ENCODE results near the gene RBM8A.

RBM8A gene

GRCh38 chr1:145961109-145961424 lies 33.8 kb upstream of the RBM8A start:
- no peak for TF ChIP-seq CTCF (conservative IDR thresholded peaks at IDR 0.05; ENCODE audit: low read depth, low read length)
- peak overlapping the region; percentile 74 for H3K4me3 ChIP-seq (ENCODE audit: low read depth, low read length)
- no peak for DNase-seq (ENCODE audit: low read depth)

- TF ChIP-seq CTCF (conservative IDR thresholded peaks at IDR 0.05; ENCODE audit: low read depth, low read length), result peak; percentile 23
Measured at GRCh38 chr1:145960468-145961108, 33.3 kb upstream of the RBM8A start.

DNA sequence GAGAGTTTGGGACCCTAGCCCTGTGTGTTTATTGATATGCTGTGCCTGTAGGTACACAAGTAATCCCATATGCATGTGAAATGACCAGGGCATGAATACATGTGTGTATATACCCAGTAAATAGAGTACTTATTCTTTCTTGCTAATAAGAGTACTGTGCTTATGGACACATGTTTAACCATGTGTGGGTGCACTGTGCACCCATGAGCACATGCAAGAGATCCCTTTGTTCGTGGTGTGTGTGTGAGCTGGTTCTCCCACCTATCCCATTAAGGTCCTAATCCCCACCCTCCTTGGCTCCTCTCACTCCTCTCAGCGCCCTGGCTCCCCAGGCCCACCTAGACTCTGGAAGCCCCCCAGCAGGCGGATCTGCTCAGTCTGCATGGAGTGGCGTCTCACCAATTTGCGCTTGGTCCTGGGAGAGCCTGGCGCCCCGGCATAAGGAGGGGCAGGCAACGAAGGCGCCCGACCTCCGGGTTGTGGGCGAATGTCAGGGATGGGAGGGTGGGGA lies 32.7 kb upstream of the RBM8A start:
- DNase-seq (ENCODE audit: low read depth), result no peak
- TF ChIP-seq CTCF (conservative IDR thresholded peaks at IDR 0.05; ENCODE audit: low read depth, low read length), result no peak
- H3K4me3 ChIP-seq (ENCODE audit: low read depth, low read length), result peak overlapping the region; percentile 74

More at GRCh38 chr1:145960468-145961108, 33.3 kb upstream of the RBM8A start:
- DNase-seq (ENCODE audit: low read depth), result peak; percentile 63
- H3K4me3 ChIP-seq (ENCODE audit: low read depth, low read length), result peak overlapping the region; percentile 74

GRCh38 chr1:145959333-145959732 lies 32.0 kb upstream of the RBM8A start:
- no peak for TF ChIP-seq CTCF (conservative IDR thresholded peaks at IDR 0.05; ENCODE audit: low read depth, low read length)
- no peak overlapping the region for H3K4me3 ChIP-seq (ENCODE audit: low read depth, low read length)
- no peak for DNase-seq (ENCODE audit: low read depth)

- TF ChIP-seq CTCF (conservative IDR thresholded peaks at IDR 0.05; ENCODE audit: low read depth, low read length), result no peak
- no peak for DNase-seq (ENCODE audit: low read depth)
- no peak overlapping the region for H3K4me3 ChIP-seq (ENCODE audit: low read depth, low read length)
Measured at GRCh38 chr1:145958734-145959133, 31.4 kb upstream of the RBM8A start.

GRCh38 chr1:145957443-145958319 lies 30.4 kb upstream of the RBM8A start, which contains the start of gene LIX1L:
TSS of gene LIX1L (minus strand) at chr1:145958017. CDS start at chr1:145957927, 90 bp downstream.
- TF ChIP-seq CTCF (conservative IDR thresholded peaks at IDR 0.05; ENCODE audit: low read depth, low read length), result no peak
- H3K4me3 ChIP-seq (ENCODE audit: low read depth, low read length), result peak within 1 kb of the TSS; percentile 84
- DNase-seq (ENCODE audit: low read depth), result peak; percentile 98

Measured in choroid plexus epithelial cell (primary cell).